ENCODE data around the gene ITIH5. TPM values are rescaled to one million over a fixed set of nuclear protein-coding genes. Genes with fewer than 3 reads are reported as not detected.
"Not testable (repeated sequence)": the region's sequence is repeated elsewhere in the genome, so short reads cannot be mapped to it uniquely, and the experiment has no call there.

Gene ITIH5
- not detected for total RNA-seq

DNA sequence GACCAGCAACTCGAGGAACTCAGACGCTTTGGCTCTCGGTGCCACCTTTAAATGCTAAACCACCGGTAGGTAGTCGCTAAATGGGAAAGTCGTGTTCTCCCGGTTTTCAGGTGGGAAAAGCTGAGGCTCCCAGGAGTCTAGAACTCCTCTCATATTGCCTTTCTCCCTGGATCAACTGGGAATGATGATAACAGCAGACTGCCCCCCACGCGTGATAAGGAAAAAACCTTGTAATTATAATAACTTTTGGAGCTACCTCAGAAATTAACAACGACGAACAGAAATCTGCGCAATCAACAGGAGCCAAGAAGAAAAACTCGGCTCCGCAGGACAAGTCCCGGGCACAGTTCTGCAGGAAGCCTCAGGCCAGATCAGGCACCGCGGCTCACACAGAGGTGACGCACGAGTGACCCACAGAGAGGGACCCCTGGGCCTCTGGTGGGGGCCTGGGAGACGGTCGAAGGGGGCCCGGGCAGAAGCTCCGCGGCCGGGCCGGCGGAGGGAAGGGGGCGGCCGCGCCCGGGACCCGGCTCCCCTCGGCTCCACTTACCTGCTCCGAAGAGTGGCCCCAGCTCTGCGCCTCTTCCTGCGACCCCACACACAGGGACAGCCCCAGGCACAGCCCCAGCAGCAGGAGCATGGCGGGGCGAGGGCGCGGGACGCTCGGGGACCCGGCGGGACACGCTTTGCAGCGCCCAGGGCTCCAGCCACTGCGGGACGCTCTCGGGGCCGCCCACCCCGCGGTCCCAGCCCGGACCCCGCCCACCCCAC is at the start of gene ITIH5:
ITIH5 (minus strand) TSS at position 714 of the 771 bp plus-strand sequence; CDS start at position 640, 74 bp downstream.
- Mint-ChIP-seq H3K36me3 (ENCODE audit: low read depth) (no peaks in the 10 kb centered on the region), H3K27ac (no peak within 1 kb of the TSS), H3K4me1 (peaks cover 10% of the 10 kb centered on the region), H3K9me3 (ENCODE audit: low read depth) (no peaks in the 10 kb centered on the region), H3K4me3 (peak within 1 kb of the TSS; percentile 55), H3K27me3 (peaks cover 36% of the 10 kb centered on the region)
- POLR2A ChIA-PET = no interaction called here
- intact Hi-C loops (cut with DNase I, micrococcal nuclease) = no loop called here
- peak; percentile 33 for ATAC-seq
- no peak for DNase-seq
- CTCF ChIA-PET = interaction anchor here (0.8 to 1.0 kb wide), 3 partner anchors 9 to 21 kb away, joined by 3 to 5 read pairs (median 3); no protein-coding TSS in a partner anchor

DNA sequence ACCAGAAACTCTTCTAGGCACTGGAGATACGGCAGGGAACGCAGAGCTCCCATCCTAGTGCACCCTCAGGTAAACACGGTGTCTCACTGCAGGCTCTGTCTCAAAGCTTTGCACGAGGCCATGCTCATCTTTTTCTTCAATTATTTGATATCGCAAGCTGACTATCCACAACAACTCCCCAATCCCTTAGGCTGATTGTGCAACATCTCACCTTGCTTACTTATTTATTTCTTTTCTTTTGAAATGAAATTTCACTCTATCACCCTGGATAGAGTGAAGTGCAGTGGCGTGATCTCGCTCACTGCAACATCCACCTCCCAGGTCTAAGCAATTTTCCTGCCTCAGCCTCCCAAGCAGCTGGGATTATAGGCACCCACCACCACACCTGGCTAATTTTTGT is 48.7 kb upstream of the ITIH5 start:
- ChIA-PET POLR2A (no interaction called here), CTCF (interaction anchor here (1.6 kb wide), 1 partner anchor 25 kb away, joined by 3 read pairs; no protein-coding TSS in a partner anchor)
- intact Hi-C loops (cut with DNase I, micrococcal nuclease) = no loop called here
- ATAC-seq (no peak), DNase-seq (no peak)
- Mint-ChIP-seq H3K27me3 (peaks cover 4% of the 10 kb centered on the region), H3K27ac (no peak overlapping the region), H3K4me1 (no peaks in the 10 kb centered on the region), H3K36me3 (ENCODE audit: low read depth) (no peaks in the 10 kb centered on the region), H3K9me3 (ENCODE audit: low read depth) (no peaks in the 10 kb centered on the region), H3K4me3 (no peak overlapping the region)

DNA sequence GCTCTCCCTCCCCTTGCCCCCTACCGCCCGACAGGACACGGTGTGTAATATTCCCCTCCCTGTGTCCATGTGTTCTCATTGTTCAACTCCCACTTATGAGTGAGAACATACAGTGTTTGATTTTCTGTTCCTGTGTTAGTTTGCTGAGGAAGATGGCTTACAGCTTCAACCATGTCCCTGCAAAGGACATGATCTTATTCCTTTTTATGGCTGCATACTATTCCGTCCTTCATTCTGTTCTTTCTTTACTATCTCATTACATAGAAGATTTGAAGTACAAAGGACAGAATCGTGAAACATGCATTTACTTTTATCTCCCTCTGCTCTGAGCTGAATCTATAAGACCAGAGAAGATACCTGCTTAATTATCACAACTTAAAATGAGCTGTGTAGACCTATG is 44.3 kb upstream of the ITIH5 start:
- H3K27me3 Mint-ChIP-seq; H3K36me3 Mint-ChIP-seq (ENCODE audit: low read depth): not testable (repeated sequence)

DNA sequence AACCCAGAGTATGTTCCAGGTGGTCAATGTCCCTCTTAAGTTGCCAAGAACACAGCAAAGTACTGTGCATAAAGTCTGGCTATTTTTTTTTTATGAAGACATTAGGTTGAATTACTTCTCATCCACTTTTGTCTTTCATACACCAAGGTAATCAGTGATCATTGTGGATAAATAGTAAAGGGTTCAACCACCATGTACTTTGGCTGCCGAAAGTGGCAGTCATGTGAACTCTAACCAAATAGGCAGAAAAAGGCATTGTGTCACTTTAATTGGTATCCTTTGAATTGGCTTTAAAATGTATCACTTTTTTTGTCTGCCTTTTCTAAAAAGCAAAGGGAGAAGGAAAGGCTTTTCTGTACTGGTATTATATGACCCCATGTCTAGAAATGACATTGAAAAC is 43.7 kb upstream of the ITIH5 start:
- H3K9me3 Mint-ChIP-seq (ENCODE audit: low read depth) = no peaks in the 10 kb centered on the region
- no peaks in the 10 kb centered on the region for H3K36me3 Mint-ChIP-seq (ENCODE audit: low read depth)
- peaks cover 6% of the 10 kb centered on the region for H3K27me3 Mint-ChIP-seq
- DNase-seq (no peak), ATAC-seq (no peak)
- intact Hi-C loops (cut with DNase I, micrococcal nuclease) = no loop called here
- POLR2A ChIA-PET = no interaction called here
- no peak overlapping the region for H3K4me3 Mint-ChIP-seq
- no peaks in the 10 kb centered on the region for H3K4me1 Mint-ChIP-seq
- CTCF ChIA-PET = no interaction called here
- H3K27ac Mint-ChIP-seq = no peak overlapping the region

More for the DNA sequence above, 44.3 kb upstream of the ITIH5 start:
- H3K4me3 Mint-ChIP-seq; H3K9me3 Mint-ChIP-seq (ENCODE audit: low read depth); ATAC-seq; H3K4me1 Mint-ChIP-seq; CTCF ChIA-PET; DNase-seq; POLR2A ChIA-PET; H3K27ac Mint-ChIP-seq; intact Hi-C loops (cut with DNase I, micrococcal nuclease): not testable (repeated sequence)

DNA sequence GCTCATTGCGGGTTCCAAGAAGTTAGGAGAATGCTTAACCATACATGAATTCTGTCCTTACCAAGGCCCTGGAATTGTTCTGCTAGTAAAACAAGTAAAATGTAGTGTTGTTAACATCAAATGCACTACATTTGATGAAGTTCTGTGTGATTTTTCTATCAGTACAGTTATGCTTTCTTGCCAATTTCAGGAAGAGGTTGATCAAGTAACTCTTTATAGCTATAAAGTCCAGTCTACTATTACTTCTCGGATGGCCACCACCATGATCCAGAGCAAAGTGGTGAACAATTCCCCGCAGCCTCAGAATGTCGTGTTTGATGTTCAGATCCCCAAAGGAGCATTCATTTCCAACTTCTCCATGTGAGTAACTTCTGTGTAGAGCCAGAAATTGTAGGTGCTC is 42.1 kb upstream of the ITIH5 start:
- POLR2A ChIA-PET = no interaction called here

DNA sequence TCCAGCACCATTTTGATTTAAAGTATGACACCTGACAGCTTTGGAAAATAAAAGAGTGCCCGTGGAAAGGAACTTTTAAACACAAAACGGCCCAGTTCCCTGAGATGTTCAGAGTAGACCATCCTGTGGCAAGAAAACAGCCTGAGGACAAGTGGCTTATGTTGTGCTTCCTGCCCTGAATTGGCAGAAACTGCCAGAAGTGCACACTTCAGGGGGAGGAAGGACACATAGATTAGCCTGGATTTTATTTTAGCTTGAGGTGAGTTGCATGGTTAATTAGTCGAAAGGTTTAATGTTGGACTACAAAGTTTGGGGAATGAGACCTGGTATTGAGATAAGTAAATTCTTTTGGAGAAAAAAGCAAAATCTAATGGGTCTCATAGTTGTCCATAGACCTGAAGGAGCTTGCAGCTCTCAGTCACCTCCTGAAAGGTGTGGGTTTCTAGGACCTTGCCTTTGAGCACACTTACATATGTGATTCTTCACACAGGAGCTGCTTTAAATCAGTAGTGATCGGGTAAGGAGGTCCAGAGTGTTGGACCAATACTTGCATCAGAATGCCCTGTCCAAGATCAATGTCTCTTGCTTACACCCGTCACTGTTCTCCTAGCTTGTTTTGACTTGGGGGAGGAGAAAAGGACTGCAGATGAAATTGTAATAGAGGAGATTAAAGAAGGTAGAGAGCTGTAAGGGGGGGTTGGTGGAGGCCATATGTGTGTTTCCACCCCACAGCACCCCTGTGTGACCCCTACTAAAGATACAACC is 41.3 kb upstream of the ITIH5 start:
- H3K27ac Mint-ChIP-seq = no peak overlapping the region
- H3K27me3 Mint-ChIP-seq = peaks cover 6% of the 10 kb centered on the region
- no peaks in the 10 kb centered on the region for H3K9me3 Mint-ChIP-seq (ENCODE audit: low read depth)
- intact Hi-C loops (cut with DNase I, micrococcal nuclease) = no loop called here
- no peak overlapping the region for H3K4me3 Mint-ChIP-seq
- no peaks in the 10 kb centered on the region for H3K4me1 Mint-ChIP-seq
- DNase-seq (no peak), ATAC-seq (no peak)
- ChIA-PET POLR2A (interaction anchor here (0.5 kb wide), 1 partner anchor 1855 kb away, joined by 4 read pairs; no protein-coding TSS in a partner anchor), CTCF (interaction anchor here (1.1 to 2.1 kb wide), 4 partner anchors 10 to 111 kb away, joined by 3 to 6 read pairs (median 4); no protein-coding TSS in a partner anchor)
- H3K36me3 Mint-ChIP-seq (ENCODE audit: low read depth) = no peaks in the 10 kb centered on the region

More for the DNA sequence above, 42.1 kb upstream of the ITIH5 start:
- no peaks in the 10 kb centered on the region for H3K9me3 Mint-ChIP-seq (ENCODE audit: low read depth)
- CTCF ChIA-PET = interaction anchor here (1.1 to 2.1 kb wide), 4 partner anchors 10 to 110 kb away, joined by 3 to 6 read pairs (median 4); no protein-coding TSS in a partner anchor
- intact Hi-C loops (cut with DNase I, micrococcal nuclease) = no loop called here
- H3K27me3 Mint-ChIP-seq = peaks cover 6% of the 10 kb centered on the region
- no peaks in the 10 kb centered on the region for H3K36me3 Mint-ChIP-seq (ENCODE audit: low read depth)
- H3K27ac Mint-ChIP-seq = no peak overlapping the region
- no peak overlapping the region for H3K4me3 Mint-ChIP-seq
- ATAC-seq (no peak), DNase-seq (no peak)
- no peaks in the 10 kb centered on the region for H3K4me1 Mint-ChIP-seq

- intact Hi-C loops (cut with DNase I, micrococcal nuclease) = no loop called here
- CTCF ChIA-PET = interaction anchor here (1.3 to 1.8 kb wide), 2 partner anchors 21 to 182 kb away, joined by 4 to 5 read pairs; no protein-coding TSS in a partner anchor
- H3K27me3 Mint-ChIP-seq = peaks cover 11% of the 10 kb centered on the region
- ATAC-seq (no peak), DNase-seq (no peak)
- no peaks in the 10 kb centered on the region for H3K4me1 Mint-ChIP-seq
- H3K27ac Mint-ChIP-seq = no peak overlapping the region
- no peak overlapping the region for H3K4me3 Mint-ChIP-seq
- no peaks in the 10 kb centered on the region for H3K9me3 Mint-ChIP-seq (ENCODE audit: low read depth)
- POLR2A ChIA-PET = no interaction called here
- no peaks in the 10 kb centered on the region for H3K36me3 Mint-ChIP-seq (ENCODE audit: low read depth)
These were observed 40.3 kb upstream of the ITIH5 start for GRCh38 chr10:7707102-7707501.

GRCh38 chr10:7706534-7707073 is 39.8 kb upstream of the ITIH5 start:
- peaks cover 11% of the 10 kb centered on the region for H3K27me3 Mint-ChIP-seq
- ATAC-seq = no peak

DNA sequence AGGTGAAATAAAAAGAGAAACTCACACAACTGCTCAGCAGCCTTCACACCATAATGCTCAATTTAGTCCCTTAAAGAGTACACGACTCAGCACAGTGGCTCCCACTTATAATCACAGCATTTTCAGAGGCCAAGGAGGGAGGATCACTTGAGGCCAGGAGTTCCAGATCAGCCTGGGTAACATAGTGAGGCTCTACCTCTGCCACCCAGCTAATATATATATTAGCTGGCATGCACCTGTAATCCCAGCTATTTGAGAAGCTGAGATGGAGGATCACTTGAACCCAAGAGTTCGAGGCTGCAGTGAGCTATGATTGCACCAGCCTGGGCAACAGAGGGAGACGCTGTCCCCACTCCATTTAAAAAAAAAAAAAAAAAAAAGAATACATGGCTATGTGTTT is 38.6 kb upstream of the ITIH5 start:
- ATAC-seq = no peak

More at GRCh38 chr10:7706534-7707073, 39.8 kb upstream of the ITIH5 start:
- H3K27ac Mint-ChIP-seq = no peak overlapping the region
- H3K4me3 Mint-ChIP-seq = no peak overlapping the region
- intact Hi-C loops (cut with DNase I, micrococcal nuclease) = no loop called here
- H3K9me3 Mint-ChIP-seq (ENCODE audit: low read depth) = no peaks in the 10 kb centered on the region
- no peak for DNase-seq
- ChIA-PET POLR2A (no interaction called here), CTCF (interaction anchor here (1.3 to 1.8 kb wide), 2 partner anchors 20 to 181 kb away, joined by 4 to 5 read pairs; no protein-coding TSS in a partner anchor)
- H3K36me3 Mint-ChIP-seq (ENCODE audit: low read depth) = no peaks in the 10 kb centered on the region
- no peaks in the 10 kb centered on the region for H3K4me1 Mint-ChIP-seq

DNA sequence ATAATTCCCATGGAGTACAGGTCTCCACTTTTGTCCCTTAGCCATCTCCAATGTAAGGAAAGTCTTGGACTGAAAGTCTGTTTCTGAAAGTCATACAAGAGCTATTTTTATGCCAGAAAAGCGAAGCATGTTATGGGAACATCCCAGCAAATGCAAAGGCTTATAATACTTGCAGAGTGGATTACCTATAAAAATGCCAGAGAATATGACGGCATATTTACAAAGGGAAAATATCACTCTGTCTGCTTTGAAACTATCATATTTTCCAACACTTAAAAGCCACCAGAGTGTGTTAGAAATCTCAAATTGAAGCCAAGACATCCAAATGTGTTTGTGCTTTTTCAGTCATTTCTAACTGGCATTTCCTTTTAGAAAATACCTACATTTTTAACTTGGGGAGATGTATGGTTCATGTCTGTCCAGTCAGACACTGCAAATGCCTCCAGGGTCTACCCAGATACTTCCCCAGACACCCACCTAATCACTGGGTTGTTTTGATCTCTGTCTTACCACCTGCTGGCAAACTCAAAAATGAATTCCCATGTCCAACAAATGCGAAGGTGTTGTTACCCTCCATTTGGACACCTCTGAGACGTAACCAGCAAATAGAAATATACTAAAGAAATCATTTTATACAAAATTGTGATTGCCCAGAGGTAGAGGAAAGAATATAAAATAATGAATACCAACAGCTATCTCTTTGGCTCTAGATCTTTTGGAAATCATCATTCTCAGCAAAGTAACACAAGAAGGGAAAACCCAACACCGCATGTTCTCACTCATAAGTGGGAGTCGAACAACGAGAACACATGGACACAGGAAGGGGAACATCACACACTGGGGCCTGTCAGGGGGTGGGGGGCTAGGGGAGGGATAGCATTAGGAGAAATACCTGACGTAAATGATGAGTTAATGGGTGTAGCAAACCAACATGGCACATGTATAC is 37.6 kb upstream of the ITIH5 start:
- POLR2A ChIA-PET = no interaction called here
- H3K9me3 Mint-ChIP-seq (ENCODE audit: low read depth) = no peaks in the 10 kb centered on the region
- no peaks in the 10 kb centered on the region for H3K36me3 Mint-ChIP-seq (ENCODE audit: low read depth)
- DNase-seq = no peak
- H3K4me3 Mint-ChIP-seq = no peak overlapping the region
- ATAC-seq = no peak
- H3K27ac Mint-ChIP-seq = no peak overlapping the region
- intact Hi-C loops (cut with DNase I, micrococcal nuclease) = no loop called here
- CTCF ChIA-PET = interaction anchor here (1.2 kb wide), 1 partner anchor 19 kb away, joined by 3 read pairs; no protein-coding TSS in a partner anchor
- no peaks in the 10 kb centered on the region for H3K4me1 Mint-ChIP-seq
- H3K27me3 Mint-ChIP-seq = peaks cover 16% of the 10 kb centered on the region

More for the DNA sequence above, 38.6 kb upstream of the ITIH5 start:
- Mint-ChIP-seq H3K27ac (no peak overlapping the region), H3K4me1 (no peaks in the 10 kb centered on the region), H3K36me3 (ENCODE audit: low read depth) (no peaks in the 10 kb centered on the region), H3K9me3 (ENCODE audit: low read depth) (no peaks in the 10 kb centered on the region), H3K4me3 (no peak overlapping the region), H3K27me3 (peaks cover 16% of the 10 kb centered on the region)
- intact Hi-C loops (cut with DNase I, micrococcal nuclease) = no loop called here
- CTCF ChIA-PET = no interaction called here
- no peak for DNase-seq
- POLR2A ChIA-PET = no interaction called here

GRCh38 chr10:7703140-7703539 is 36.4 kb upstream of the ITIH5 start, which contains the start of gene ITIH2:
TSS of gene ITIH2 (plus strand) at chr10:7703316. CDS start at chr10:7703435, 119 bp downstream.
- Mint-ChIP-seq H3K27me3 (peaks cover 16% of the 10 kb centered on the region), H3K4me1 (no peaks in the 10 kb centered on the region), H3K9me3 (ENCODE audit: low read depth) (no peaks in the 10 kb centered on the region), H3K27ac (no peak within 1 kb of the TSS), H3K36me3 (ENCODE audit: low read depth) (no peaks in the 10 kb centered on the region), H3K4me3 (no peak within 1 kb of the TSS)
- no peak for DNase-seq
- intact Hi-C loops (cut with DNase I, micrococcal nuclease) = no loop called here
- no peak for ATAC-seq
- CTCF ChIA-PET = interaction anchor here (1.2 kb wide), 1 partner anchor 18 kb away, joined by 3 read pairs; no protein-coding TSS in a partner anchor
- POLR2A ChIA-PET = no interaction called here
